Right renal pelvis (tissue), 4 donors: Measurements from ENCODE around the gene ZNF398. TPM values are rescaled to one million over a fixed set of nuclear protein-coding genes. Genes with fewer than 3 reads are reported as not detected.
"Not testable (repeated sequence)": the region's sequence is repeated elsewhere in the genome, so short reads cannot be mapped to it uniquely, and the experiment has no call there.

Experiments
- DNase-seq, 4 donors: peaks; one replicate each; pipeline ENCODE4 v3.0.0-alpha.2; 2013; ENCODE audit warnings: low read depth in 4 of 4, low spot score in 3 of 4, missing footprints in 1 of 4
- polyA plus RNA-seq, 4 donors: library from polyadenylated mRNA; unstranded; fragments of 120-200 nt; gene quantifications; one replicate each; pipeline ENCODE4 v1.2.1, GENCODE V29; 2013; ENCODE audit not compliant: insufficient read length in 4 of 4

ZNF398 gene
- 10 to 100 TPM; 13.1 to 15.0 (median 14.2) TPM for polyA plus RNA-seq

GRCh38 chr7:149147072-149147751 lies at the start of gene ZNF398:
TSS of gene ZNF398 (plus strand) at chr7:149147453. CDS start at chr7:149147743, 290 bp downstream.
- peak in 1 of 4 donors; percentile 73 for DNase-seq

DNA sequence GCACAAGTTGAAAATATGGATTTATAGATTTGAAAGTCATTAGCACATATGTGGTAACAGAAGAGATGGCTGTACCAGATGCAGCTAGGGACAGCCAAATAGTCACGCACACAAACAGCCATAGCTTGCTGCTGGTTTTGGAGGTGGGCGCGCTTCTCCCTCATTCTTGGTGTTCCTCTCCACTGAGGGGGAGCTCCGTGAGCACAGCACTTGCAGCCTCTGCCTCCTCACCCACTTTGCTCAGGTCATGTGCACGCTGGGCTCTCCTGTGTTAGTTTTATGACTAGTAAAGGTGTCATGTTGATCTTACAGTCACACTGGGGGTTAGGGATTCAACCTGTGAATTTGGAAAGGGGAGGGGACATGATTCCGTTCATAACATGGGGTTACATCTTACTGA lies 48.2 kb upstream of the ZNF398 start:
- DNase-seq, result no peak

DNA sequence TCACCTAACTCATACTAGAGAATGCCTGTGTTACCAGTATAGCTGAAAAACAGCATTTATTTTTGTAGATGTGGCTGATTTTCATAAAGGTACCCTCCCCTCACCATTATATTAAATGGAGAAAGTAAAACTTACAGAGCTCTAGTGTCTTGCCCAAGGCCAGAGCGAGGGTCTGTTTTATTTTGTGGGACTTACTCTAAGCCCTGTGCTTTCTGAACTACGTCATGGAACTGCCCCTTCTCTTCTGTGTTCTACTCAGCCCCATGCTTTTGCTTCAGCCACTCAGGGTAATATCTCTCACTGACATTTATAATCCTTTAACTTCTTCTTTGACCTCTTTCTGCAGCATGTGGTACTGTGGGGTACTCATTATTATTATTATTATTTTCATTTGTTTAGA lies 46.4 kb upstream of the ZNF398 start:
- no peak for DNase-seq

GRCh38 chr7:149102666-149103065 lies 44.6 kb upstream of the ZNF398 start:
- DNase-seq, result no peak

- DNase-seq, result no peak
Measured at GRCh38 chr7:149103424-149103823, 43.8 kb upstream of the ZNF398 start.

DNA sequence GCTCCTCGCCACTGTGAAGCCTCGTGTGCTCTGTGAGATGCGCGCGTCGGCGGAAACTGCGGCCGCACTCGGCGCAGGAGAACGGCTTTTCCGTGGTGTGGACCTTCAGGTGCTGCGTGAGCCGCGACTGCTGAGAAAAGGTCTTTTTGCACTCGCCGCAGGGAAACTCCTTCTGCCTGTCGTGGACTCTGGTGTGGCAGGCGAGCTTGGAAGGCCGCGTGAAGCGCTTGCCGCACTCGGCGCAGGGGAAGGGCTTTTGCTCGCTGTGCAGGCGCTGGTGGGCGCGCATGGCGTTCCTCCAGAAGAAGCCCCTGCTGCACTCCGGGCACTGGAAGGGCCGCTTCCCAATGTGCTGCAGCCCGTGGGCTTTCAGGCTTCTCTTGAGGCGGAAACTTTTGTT lies 43.0 kb upstream of the ZNF398 start:
- no peak for DNase-seq

GRCh38 chr7:149104749-149105148 lies 42.5 kb upstream of the ZNF398 start:
- DNase-seq, result no peak

DNA sequence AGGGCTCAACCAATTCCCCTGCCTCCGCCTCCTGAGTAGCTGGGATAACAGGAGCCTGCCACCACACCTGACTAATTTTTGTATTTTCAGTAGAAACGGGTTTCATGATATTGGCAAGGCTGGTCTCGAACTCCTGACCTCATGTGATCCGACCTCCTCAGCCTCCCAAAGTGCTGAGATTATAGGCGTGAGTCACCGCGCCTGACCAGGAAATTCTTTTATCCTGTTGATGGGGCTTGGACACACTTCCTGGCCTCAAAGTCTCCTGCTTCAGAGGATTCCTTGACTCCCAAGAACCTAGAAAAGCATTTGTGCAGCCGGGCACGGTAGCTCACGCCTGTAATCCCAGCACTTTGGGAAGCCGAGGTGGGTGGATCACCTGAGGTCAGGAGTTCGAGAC lies 37.3 kb upstream of the ZNF398 start:
- no peak for DNase-seq

DNA sequence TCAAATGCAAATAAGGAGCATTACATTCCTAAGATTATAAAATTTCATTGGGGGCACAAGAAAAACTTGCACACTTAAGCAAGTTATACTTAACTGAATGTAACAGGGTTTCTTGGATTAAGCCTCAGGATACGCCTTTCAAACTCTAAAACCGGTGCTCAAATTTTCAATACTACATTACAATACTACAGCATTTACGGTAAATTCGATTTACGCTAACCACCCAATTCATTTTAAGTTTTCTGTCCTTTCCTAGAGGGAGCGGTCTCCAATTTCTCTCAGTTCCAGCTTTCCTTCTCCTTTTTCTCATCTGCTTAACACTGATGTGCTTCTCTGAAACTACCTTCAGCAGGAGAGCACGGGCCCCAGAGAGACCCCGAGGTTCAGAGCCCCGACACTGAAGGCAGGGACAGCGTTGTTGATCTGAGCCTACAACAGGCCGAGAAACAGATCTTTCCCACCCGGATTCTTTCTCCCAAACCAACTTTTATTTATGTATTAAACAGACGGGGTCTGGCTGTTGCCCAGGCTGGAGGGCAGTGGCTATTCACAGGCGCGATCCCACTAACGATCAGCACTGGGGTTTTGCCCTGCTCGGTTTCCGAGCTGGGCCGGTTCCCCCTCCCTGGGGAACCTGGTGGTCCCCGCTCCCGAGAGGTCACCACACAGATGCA lies 21.9 kb upstream of the ZNF398 start:
- no peak for DNase-seq

- DNase-seq, result peak; percentile 90 to 92 (median 91)
Measured at GRCh38 chr7:149125863-149126661, 21.2 kb upstream of the ZNF398 start, which contains the start of gene ZNF425. TSS of gene ZNF425 (minus strand) at chr7:149126324. CDS start at chr7:149126213, 111 bp downstream.

GRCh38 chr7:149126662-149127266 lies 20.5 kb upstream of the ZNF398 start:
- DNase-seq, result no peak

GRCh38 chr7:149130572-149131198 lies 16.6 kb upstream of the ZNF398 start:
- DNase-seq, result no peak

- DNase-seq, result no peak
Measured at GRCh38 chr7:149133028-149133710, 14.1 kb upstream of the ZNF398 start.

DNA sequence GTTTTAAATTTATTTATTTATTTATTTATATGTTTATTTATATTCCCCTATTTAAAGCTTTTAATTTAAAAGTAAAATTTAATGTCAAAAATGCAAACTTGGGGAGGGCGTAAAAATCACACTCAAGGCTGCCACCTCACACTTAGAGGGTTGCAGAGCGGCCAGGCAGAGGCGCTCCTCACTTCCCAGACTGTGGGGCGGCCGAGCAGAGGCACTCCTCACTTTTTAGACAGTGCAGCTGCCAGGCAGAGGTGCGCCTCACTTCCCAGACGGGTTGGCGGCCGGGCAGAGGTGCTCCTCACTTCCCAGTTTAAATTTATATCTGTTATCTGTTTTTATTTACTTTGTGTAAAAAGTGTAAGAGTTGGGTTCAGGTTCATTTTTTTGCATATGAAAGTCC lies 11.1 kb upstream of the ZNF398 start:
- DNase-seq, result no peak

DNA sequence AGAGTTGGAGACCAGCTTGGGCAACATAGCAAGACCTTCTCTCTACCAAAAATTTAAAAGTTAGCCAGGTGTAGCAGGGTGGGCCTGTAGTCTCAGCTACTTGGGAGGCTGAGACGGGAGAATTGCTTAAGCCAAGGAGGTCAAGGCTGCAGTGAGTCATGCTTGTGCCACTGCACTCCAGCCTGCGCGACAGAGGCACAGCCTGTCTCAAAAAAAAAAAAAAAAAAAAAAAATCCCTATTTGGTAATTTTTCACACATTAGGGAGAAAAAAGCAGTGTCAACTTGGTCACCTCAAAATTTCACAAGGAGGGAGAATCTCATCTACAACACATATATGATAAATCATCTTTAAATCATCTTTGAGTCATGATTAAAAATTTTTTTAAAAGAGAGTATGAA lies 6.4 kb upstream of the ZNF398 start:
- no peak for DNase-seq

DNA sequence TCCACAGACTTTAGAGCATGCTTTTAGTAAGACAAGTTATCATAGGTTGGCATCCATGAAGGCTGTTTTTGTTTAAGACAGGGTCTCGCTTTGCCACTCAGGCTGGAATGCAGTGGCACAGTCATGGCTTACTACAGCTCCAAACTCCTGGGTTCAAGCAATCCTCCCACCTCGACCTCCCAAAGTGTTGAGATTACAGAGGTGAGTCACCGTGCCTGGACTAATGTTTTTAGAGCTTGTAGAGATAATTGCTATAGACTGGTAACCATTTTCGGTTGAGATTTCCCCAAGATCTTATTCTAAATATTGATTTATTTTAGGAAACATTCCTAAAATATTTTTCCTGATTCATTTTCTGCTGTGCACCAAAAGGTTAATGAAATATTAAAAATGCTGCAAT lies 5.4 kb upstream of the ZNF398 start:
- no peak for DNase-seq

- not testable (repeated sequence) for DNase-seq
Measured at GRCh38 chr7:149144436-149144922, 2.8 kb upstream of the ZNF398 start.

DNA sequence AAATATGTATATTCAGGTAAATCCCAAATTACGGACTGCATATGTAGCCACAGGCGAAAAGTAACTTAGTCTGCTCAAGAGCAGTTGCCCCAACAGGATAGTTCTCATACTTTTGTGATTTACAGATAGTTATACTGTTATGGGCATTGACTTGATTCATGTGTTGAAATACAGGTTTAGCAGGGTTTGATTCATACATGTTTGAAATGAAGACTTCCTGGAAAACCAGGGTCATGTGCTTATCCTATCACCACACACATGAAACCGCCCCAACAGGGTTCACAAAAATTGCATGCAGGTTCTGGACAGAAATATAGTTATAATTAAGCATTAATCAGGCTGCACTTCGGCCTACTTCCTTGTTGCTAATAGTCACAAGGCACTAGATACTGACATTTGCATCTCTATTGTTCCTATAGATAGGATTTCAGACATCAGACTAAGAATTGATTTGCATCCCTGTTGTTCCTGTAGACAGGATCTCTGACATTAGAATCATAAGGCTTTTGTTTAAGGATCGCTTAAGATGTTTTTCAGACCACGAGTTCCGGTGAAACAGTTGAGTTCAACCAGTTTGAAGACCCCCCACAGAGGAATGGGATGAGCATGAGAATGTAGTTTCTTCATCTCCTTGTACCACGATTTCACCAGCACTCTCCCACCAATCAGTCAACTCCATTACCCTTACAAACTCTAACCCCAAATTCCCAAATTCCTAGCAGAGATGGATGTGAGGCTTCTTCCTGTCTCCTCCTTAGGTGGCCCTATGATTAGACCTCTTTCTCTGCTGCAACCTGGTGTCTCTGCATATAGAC lies 2.0 kb upstream of the ZNF398 start:
- DNase-seq, result no peak
